ENCODE results near the gene VGLL3.

- TF ChIP-seq CTCF (IDR thresholded peaks at IDR 0.05 in 2 of 3, conservative IDR thresholded peaks at IDR 0.05 in 1 of 3; ENCODE audit: borderline replicate concordance in 1 of 3, insufficient read depth in 1 of 3, low read depth in 2 of 3, low read length in 2 of 3) (no peak), EZH2 (IDR thresholded peaks at IDR 0.05) (no peak), EZH2phosphoT487 (IDR thresholded peaks at IDR 0.05; ENCODE audit: borderline replicate concordance) (no peak), JUND (IDR thresholded peaks at IDR 0.05) (no peak), ATF3 (IDR thresholded peaks at IDR 0.05) (no peak), POLR2AphosphoS5 (IDR thresholded peaks at IDR 0.05; ENCODE audit: low read depth, low read length) (no peak), REST (IDR thresholded peaks at IDR 0.05; ENCODE audit: low read depth) (no peak), FOSL1 (IDR thresholded peaks at IDR 0.05; ENCODE audit: low read depth) (no peak), CEBPB (IDR thresholded peaks at IDR 0.05; ENCODE audit: low read depth) (no peak), POLR2A (IDR thresholded peaks at IDR 0.05; ENCODE audit: borderline replicate concordance, extremely low read depth, insufficient read depth, insufficient read length) (no peak), ZNF274 (IDR thresholded peaks at IDR 0.05; ENCODE audit: low read depth, low read length) (no peak), ELF1 (IDR thresholded peaks at IDR 0.05; ENCODE audit: borderline replicate concordance, low read depth) (no peak)
Observed at GRCh38 chr3:86968244-86968932, 22.6 kb downstream of the VGLL3 start.
